Activated T-cell treated with anti-CD3 and anti-CD28 coated beads, Interleukin-2, amount 50 U/mL, for 24 hours (primary cell): ENCODE results near the gene WDR37.
"Not testable (repeated sequence)": the region's sequence is repeated elsewhere in the genome, so short reads cannot be mapped to it uniquely, and the experiment has no call there.

ENCODE experiments used
- DNase-seq: peaks from one replicate; pipeline ENCODE4 v3.0.0-alpha.2; 2020
- H3K27ac Mint-ChIP-seq: 2 replicates; pipeline ENCODE4 v1.8.0; 2020; ENCODE audit warnings: mild to moderate bottlenecking, mixed read lengths
- H3K27me3 Mint-ChIP-seq: 2 replicates; pipeline ENCODE4 v1.8.0; 2020; ENCODE audit warnings: mixed read lengths
- H3K36me3 Mint-ChIP-seq: 2 replicates; pipeline ENCODE4 v1.8.0; 2020; ENCODE audit warnings: low read depth, mixed read lengths
- H3K4me1 Mint-ChIP-seq: 2 replicates; pipeline ENCODE4 v1.8.0; 2020; ENCODE audit warnings: low read depth, mixed read lengths
- H3K4me3 Mint-ChIP-seq: 2 replicates; pipeline ENCODE4 v1.8.0; 2020; ENCODE audit warnings: mild to moderate bottlenecking, moderate library complexity, mixed read lengths
- H3K9me3 Mint-ChIP-seq: 2 replicates; pipeline ENCODE4 v1.8.0; 2020; ENCODE audit warnings: mixed read lengths

WDR37 gene

DNA sequence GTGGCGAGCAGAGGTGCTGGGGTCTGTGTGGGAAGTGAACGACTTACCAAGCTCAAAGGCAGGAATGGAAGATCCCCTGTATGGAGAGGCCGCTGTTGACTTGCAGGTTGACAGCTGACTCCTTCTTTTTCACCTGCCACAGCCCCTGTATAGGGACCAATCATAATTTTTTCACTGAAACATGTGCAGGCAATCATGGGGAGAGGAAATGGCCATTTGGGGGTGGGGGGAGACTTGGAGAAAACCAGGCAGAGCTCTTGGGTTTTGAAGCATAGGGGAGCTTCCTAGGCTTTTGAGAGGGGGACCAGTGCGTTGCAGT lies 101.4 kb downstream of the WDR37 start:
- no peak overlapping the region for H3K27ac Mint-ChIP-seq
- H3K4me1 Mint-ChIP-seq, result no peaks in the 10 kb centered on the region
- DNase-seq, result no peak
- H3K4me3 Mint-ChIP-seq, result no peak overlapping the region
- H3K9me3 Mint-ChIP-seq, result no peaks in the 10 kb centered on the region
- H3K27me3 Mint-ChIP-seq, result peaks cover 6% of the 10 kb centered on the region
- no peaks in the 10 kb centered on the region for H3K36me3 Mint-ChIP-seq

DNA sequence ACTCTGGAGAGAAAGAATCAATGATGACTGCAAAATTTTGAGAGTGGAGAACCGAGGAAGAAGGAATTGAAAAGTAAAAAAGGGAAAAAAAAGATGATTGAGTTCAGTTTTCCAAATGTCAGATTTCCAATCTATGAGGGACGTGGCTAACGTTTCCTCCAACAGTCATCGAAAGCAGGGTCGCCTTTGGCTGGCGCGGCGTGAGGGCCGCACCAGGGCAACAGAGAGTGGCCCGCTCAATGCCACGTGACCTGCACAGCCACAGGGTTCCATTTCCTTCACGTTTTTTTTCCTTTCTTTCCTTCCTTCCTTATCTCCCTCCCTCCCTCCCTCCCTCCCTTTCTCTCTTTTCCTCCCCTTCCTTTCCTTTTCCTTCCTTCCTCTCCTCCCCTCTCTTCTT lies 101.9 kb downstream of the WDR37 start:
- peaks cover 6% of the 10 kb centered on the region for H3K27me3 Mint-ChIP-seq
- no peak overlapping the region for H3K4me3 Mint-ChIP-seq
- H3K36me3 Mint-ChIP-seq, result no peaks in the 10 kb centered on the region
- H3K27ac Mint-ChIP-seq, result no peak overlapping the region
- H3K4me1 Mint-ChIP-seq, result no peaks in the 10 kb centered on the region
- DNase-seq, result no peak
- H3K9me3 Mint-ChIP-seq, result no peaks in the 10 kb centered on the region

DNA sequence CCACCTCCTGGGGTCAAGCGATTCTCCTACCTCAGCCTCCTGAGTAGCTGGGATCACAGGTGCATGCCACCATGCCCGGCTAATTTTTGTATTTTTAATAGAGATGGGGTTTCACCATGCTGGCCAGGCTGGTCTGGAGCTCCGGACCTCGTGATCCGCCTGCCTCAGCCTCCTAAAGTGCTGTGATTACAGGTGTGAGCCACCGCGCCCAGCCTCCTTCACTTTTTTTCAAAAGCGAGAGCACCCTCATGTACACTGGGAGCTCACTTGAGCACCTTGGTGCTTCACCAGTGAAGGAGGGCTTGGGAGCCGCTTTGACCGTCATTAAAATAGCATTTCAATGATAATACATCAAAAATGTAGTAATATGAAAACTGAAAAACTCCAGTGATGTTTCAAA lies 102.4 kb downstream of the WDR37 start:
- H3K9me3 Mint-ChIP-seq, DNase-seq, H3K36me3 Mint-ChIP-seq, H3K27ac Mint-ChIP-seq, H3K4me1 Mint-ChIP-seq, H3K4me3 Mint-ChIP-seq, H3K27me3 Mint-ChIP-seq: not testable (repeated sequence)

DNA sequence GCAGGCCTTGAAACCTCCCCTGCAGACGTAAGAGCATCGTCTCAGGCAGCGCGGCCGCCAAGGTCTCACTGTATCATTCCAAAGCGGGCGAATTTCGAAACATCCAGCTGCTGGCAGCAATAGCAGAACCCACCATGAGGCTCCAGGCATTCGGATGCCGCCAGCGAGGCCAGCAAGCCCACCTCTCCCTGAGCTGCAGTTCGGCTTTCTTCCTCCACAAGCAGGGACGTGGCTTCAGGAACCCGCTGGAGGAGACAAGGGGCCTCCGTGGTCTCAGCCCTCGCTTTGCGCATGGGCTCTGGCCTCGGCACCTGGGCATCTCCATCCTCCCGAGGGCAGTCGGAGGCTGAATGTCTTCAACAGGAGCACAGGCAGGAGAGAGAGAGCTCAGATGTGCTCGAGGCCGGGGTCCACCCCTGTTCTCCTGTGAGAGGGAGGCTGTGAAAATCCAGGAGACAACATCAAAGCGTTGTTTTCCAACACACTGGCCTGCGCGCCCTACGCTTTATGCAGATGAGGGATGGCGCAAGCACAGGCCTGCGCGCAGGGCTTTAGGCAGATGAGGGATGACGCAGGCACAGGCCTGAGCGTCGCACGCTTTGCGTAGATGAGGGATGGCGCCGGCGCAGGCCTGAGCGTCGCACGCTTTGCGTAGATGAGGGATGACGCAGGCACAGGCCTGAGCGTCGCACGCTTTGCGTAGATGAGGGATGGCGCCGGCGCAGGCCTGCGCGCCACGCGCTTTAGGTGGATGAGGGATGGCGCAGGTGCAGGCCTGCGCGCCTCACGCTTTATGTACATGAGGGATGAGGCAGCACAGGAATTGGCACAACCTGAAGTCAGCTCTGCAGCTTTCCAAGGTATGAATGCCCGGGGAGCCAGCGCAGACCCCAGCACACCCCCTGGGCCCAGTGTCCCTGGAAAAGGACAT lies 103.2 kb downstream of the WDR37 start:
- DNase-seq, result no peak
- Mint-ChIP-seq H3K4me3 (no peak overlapping the region), H3K9me3 (no peaks in the 10 kb centered on the region), H3K27me3 (peaks cover 6% of the 10 kb centered on the region), H3K4me1 (no peaks in the 10 kb centered on the region), H3K27ac (no peak overlapping the region), H3K36me3 (no peaks in the 10 kb centered on the region)

DNA sequence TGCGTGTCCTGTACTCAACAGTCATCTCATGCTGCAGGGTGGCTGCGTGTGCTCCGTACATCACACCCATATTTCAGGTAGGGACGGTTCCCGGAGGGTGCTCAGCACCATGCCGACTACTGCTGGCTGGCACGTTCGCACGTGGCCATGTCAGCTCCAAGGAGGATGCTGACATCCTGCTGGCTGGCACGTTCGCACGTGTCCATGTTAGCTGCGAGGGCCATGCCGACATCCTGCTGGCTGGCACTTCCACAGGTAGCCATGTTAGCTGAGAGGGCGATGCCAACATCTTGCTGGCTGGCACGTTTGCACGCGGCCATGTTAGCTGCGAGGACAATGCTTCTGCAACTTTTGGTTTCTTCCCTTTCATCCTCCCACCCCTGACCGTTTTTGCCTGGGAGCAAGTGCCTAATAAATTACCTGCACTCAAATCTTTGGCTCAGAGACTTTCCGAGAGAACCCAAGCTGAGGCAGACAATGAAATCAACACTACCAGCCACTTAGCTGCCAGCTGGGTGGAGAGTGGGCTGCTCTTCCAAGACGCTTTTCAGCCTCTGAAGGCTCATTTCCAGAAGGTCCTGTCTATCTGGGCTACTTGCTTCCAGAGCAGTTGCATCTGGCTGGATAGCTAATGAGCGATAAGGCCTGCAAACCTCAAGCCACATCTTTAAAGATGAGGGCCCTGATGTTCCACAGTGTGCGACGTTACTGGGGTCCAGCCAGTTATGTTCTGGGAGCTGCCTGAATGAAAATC lies 104.6 kb downstream of the WDR37 start:
- no peak overlapping the region for H3K27ac Mint-ChIP-seq
- H3K4me1 Mint-ChIP-seq, result no peaks in the 10 kb centered on the region
- peak; percentile 7 for DNase-seq
- H3K36me3 Mint-ChIP-seq, result no peaks in the 10 kb centered on the region
- H3K27me3 Mint-ChIP-seq, result peaks cover 6% of the 10 kb centered on the region
- H3K9me3 Mint-ChIP-seq, result no peaks in the 10 kb centered on the region
- no peak overlapping the region for H3K4me3 Mint-ChIP-seq

DNA sequence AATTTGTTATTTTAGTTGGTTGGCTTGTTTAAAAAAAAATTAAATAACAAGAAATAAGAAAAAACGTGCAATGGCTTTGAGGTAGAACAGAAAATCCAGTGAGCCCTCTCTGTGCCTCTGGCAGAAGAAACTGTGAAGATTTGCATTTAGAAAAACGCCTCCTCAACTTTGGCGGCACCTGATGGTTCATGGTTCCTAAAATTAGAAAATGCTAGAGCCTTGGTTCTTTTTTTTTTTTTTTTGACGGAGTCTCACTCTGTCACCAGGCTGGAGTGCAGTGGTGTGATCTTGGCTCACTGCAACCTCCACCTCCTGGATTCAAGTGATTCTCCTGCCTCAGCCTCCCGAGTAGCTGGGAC lies 105.1 kb downstream of the WDR37 start:
- H3K27me3 Mint-ChIP-seq, H3K36me3 Mint-ChIP-seq, H3K4me1 Mint-ChIP-seq, H3K27ac Mint-ChIP-seq, H3K9me3 Mint-ChIP-seq, H3K4me3 Mint-ChIP-seq, DNase-seq: not testable (repeated sequence)

DNA sequence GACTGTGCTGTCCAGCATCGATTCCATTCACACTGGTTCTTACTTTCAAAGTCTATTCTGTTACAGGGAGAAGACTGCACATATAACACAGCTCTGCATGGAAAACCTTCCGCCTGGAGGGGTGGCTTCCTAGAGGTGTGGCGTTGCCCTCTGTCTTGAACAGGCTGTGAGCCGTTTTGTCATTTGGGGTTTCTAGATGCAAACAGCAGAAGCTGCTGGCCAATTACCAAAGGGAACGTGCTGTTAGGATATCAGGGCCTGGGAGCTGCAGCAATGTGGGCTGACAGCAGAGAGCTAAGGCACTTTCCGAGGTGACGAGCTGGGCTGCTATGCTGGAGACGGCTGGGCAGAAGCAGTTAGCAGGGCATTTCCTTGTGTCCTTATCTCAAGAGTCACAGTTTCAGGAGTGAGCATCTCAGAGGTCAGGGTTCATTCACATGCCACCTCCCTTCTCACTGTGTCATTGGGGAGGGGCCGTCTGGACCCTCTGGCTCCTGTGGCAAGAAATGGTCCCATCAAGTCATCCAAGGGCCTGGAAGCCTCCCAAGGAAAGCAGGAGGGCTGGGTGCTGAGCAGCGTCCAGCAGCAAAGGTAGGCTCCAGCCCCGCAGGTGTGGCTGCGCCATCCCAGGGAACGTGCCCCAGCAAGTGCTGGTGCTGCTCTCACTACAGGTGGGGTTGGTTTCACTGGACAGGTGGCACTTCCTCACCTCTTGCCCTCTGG lies 106.5 kb downstream of the WDR37 start:
- DNase-seq, result peak; percentile 3
- H3K36me3 Mint-ChIP-seq, result no peaks in the 10 kb centered on the region
- no peak overlapping the region for H3K4me3 Mint-ChIP-seq
- H3K27me3 Mint-ChIP-seq, result peaks cover 3% of the 10 kb centered on the region
- H3K4me1 Mint-ChIP-seq, result no peaks in the 10 kb centered on the region
- no peak overlapping the region for H3K27ac Mint-ChIP-seq
- H3K9me3 Mint-ChIP-seq, result no peaks in the 10 kb centered on the region

DNA sequence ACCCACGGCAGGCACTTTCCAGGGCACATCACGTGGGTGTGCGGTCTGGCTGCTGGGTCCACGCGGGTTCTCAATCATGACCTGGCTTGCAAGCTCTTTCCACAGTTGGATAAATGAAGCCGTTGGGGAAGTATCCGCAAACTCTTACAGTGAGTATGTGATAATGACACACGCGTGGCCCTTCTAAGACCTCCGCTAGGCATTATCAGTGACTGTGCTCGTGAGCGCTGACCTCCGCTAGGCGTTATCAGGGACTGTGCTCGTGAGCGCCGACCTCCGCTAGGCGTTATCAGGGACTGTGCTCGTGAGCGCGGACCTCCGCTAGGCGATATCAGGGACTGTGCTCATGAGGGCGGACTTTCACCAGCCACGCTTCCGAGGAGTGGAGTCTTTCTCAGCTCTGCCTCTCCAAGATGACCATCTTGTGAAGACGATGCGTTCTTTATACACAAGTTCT lies 107.0 kb downstream of the WDR37 start:
- Mint-ChIP-seq H3K27ac (no peak overlapping the region), H3K36me3 (no peaks in the 10 kb centered on the region)

DNA sequence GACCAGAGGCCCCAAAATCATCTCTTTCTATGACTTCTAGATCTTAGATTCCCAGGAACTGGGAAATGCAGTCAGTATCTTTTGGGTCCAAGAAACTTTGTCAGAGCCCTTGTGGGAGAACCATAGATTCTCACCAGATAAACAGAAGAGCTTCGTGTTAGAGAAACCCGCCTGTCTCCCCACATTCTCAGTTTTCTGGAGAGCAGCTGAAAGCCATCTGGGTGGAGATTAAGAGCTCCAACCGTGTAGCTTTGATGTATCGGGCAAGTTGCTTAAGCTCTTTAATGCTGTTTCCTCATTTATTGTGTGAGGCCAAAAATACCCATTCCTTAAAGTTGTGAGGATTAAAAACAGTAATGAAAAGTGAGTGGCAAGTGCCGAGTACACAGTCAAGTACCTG lies 107.6 kb downstream of the WDR37 start:
- Mint-ChIP-seq H3K4me3 (no peak overlapping the region), H3K4me1 (no peaks in the 10 kb centered on the region), H3K36me3 (no peaks in the 10 kb centered on the region), H3K27me3 (peaks cover 5% of the 10 kb centered on the region), H3K27ac (no peak overlapping the region), H3K9me3 (no peaks in the 10 kb centered on the region)
- DNase-seq, result no peak

More for the DNA sequence above, 107.0 kb downstream of the WDR37 start:
- DNase-seq, result peak; percentile 7
- Mint-ChIP-seq H3K4me1 (no peaks in the 10 kb centered on the region), H3K4me3 (no peak overlapping the region), H3K27me3 (peaks cover 3% of the 10 kb centered on the region), H3K9me3 (no peaks in the 10 kb centered on the region)

DNA sequence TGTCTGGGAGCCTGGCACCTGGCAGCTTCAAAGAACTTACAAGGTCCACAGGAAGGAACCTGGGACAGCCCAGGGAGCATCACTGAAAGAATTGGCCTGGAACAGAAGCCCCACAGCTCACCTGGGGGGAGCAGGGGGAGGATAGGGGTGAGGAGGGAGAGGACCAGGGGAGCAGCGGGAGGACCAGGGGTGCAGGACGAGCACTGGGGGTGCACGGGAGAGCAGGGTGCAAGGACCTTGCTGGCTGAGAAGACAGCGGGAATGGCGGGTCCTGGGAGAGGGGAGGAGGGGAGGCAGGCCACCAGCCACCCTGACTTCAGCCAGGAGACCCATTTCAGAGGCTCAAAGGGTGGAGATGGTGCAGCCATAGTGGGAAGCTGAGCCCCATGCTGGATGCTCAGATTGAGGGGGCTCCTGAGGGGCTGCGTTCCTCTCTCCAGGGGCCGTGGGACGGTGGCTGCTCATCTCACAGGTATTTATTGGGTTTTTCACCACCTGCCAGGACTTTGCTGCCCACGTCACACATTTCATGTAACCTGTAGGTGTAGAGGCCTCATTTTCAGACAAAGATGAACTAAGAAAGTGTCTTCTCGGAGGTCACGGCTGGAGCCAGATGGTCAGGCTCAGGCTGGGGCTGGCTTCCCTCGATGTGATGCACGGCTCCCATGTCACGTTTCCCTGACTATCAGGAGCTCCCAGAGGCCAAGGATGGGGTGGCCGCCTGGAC lies 110.1 kb downstream of the WDR37 start:
- Mint-ChIP-seq H3K27ac (no peak overlapping the region), H3K4me3 (no peak overlapping the region), H3K4me1 (no peaks in the 10 kb centered on the region), H3K36me3 (no peaks in the 10 kb centered on the region), H3K27me3 (peaks cover 11% of the 10 kb centered on the region), H3K9me3 (no peaks in the 10 kb centered on the region)
- DNase-seq, result no peak

DNA sequence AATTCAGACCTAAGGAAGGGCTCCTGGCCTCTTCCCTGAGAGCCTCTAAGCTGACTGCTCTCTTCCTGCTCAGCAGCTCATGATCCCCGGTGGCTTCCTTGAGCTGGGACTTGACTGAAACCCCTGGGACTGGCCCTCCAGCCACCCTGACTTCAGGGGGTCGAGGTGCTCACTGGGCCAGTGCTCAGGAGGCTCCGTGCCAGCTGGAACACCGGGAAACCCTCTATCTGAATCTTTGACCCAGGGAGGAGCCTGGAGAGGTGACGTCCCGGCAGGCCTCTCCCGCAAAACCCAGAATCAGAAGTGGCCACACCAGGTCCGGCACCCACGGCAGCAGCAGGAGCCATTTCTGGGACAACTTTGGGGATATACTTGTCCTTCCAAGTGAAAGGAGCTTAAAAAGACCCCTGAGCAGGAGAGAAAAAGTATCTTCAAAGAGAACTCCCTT lies 110.7 kb downstream of the WDR37 start:
- H3K9me3 Mint-ChIP-seq, result no peaks in the 10 kb centered on the region
- no peak for DNase-seq
- no peaks in the 10 kb centered on the region for H3K36me3 Mint-ChIP-seq
- no peak overlapping the region for H3K4me3 Mint-ChIP-seq
- no peak overlapping the region for H3K27ac Mint-ChIP-seq
- peaks cover 11% of the 10 kb centered on the region for H3K27me3 Mint-ChIP-seq
- no peaks in the 10 kb centered on the region for H3K4me1 Mint-ChIP-seq

DNA sequence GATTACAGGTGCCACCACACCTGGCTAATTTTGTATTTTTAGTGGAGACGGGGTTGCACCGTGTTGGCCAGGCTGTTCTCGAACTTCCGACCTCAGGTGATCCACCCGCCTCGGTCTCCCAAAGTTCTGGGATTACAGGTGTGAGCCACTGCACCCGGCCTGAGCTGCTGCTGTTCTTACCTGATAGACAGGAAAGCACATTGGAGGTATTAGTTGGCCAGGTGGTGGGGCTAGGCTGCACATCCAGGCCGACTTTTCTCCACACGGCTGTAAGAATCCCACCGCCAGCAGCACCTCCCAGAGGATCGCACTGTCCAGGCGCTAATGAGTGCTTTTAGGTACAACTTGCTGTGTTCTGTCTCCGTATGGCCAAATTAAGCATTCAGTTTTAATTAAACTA lies 112.6 kb downstream of the WDR37 start:
- Mint-ChIP-seq H3K9me3 (no peaks in the 10 kb centered on the region), H3K4me1 (no peaks in the 10 kb centered on the region), H3K27me3 (peaks cover 11% of the 10 kb centered on the region), H3K36me3 (no peaks in the 10 kb centered on the region), H3K27ac (no peak overlapping the region), H3K4me3 (no peak overlapping the region)
- DNase-seq, result no peak

DNA sequence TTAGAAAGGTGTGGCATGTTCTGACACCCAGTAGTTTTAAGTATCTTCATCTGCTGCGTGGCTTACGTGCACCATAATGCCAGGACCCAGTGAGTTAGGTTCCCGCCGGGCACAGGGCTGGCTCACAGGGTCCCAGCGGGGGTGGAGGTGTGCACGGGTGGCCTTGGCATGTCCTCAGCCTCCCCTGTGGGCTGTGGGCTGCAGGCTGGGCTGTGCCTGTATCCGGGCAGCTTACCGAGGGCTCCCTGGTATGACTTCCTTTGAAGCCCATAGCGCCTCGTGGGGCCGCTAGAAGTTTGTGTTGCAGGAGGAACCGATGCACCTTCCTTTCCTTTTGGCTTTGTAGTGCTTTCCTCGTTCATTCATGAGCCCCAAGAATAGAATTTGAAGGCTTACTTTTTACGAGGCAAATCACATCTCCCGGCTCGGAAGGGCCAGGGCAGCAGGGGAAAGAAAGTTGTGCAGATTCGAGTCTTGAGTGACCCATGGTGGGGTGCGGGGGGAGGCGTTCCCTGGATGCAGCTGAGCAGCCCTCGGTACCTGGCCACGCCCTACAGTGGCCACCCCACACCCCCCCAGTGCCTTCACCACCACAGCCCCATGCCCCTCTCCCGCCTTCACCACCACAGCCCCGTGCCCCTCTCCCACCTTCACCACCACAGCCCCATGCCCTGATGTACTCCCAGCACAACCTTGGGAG lies 113.2 kb downstream of the WDR37 start:
- H3K27ac Mint-ChIP-seq, result no peak overlapping the region
- H3K27me3 Mint-ChIP-seq, result peaks cover 11% of the 10 kb centered on the region
- H3K4me1 Mint-ChIP-seq, result no peaks in the 10 kb centered on the region
- no peaks in the 10 kb centered on the region for H3K9me3 Mint-ChIP-seq
- H3K36me3 Mint-ChIP-seq, result no peaks in the 10 kb centered on the region
- no peak for DNase-seq
- no peak overlapping the region for H3K4me3 Mint-ChIP-seq
